ENCODE data around the gene AFF2.

AFF2 gene

DNA sequence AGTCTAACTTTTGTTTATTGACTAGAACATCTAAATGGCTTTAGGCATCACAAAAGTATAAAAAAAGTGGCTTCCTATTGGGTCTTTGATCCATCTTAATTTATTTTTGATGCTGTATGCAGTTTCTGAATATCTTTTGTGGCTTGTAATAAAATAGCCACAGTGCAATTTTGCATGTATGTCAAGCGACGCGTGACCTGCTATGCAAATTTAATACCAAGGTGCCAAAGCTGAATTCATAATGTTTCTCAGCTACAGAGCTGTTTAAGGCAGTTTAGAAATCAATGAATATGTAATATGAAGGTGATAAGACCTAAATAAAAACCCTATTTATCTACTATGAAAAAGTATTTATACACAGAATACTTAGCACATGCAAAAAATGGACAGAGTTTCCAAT lies 197.8 kb downstream of the AFF2 start:
- TF ChIP-seq BACH2 (CRISPR knock-in tag; IDR thresholded peaks at IDR 0.05; ENCODE audit: borderline replicate concordance) (no peak), ZC3H10 (CRISPR knock-in tag; IDR thresholded peaks at IDR 0.05) (no peak), RARB (CRISPR knock-in tag; IDR thresholded peaks at IDR 0.05) (no peak), ZFP3 (CRISPR knock-in tag; IDR thresholded peaks at IDR 0.05) (no peak), ZNF565 (CRISPR knock-in tag; conservative IDR thresholded peaks at IDR 0.05; ENCODE audit: low read depth) (no peak), PPARA (CRISPR knock-in tag; IDR thresholded peaks at IDR 0.05; ENCODE audit: borderline replicate concordance) (no peak), ZNF70 (CRISPR knock-in tag; IDR thresholded peaks at IDR 0.05) (no peak), TCF4 (CRISPR knock-in tag; IDR thresholded peaks at IDR 0.05; ENCODE audit: borderline replicate concordance) (no peak), OSR1 (CRISPR knock-in tag; IDR thresholded peaks at IDR 0.05) (no peak), ZNF8 (CRISPR knock-in tag; IDR thresholded peaks at IDR 0.05) (no peak), CSDC2 (CRISPR knock-in tag; IDR thresholded peaks at IDR 0.05) (no peak), ESRRG (CRISPR knock-in tag; IDR thresholded peaks at IDR 0.05) (no peak), GLIS3 (CRISPR knock-in tag; IDR thresholded peaks at IDR 0.05) (no peak), ARNTL (CRISPR knock-in tag; IDR thresholded peaks at IDR 0.05; ENCODE audit: borderline replicate concordance, low read depth) (no peak)
- TF ChIP-seq, protein P1, sequence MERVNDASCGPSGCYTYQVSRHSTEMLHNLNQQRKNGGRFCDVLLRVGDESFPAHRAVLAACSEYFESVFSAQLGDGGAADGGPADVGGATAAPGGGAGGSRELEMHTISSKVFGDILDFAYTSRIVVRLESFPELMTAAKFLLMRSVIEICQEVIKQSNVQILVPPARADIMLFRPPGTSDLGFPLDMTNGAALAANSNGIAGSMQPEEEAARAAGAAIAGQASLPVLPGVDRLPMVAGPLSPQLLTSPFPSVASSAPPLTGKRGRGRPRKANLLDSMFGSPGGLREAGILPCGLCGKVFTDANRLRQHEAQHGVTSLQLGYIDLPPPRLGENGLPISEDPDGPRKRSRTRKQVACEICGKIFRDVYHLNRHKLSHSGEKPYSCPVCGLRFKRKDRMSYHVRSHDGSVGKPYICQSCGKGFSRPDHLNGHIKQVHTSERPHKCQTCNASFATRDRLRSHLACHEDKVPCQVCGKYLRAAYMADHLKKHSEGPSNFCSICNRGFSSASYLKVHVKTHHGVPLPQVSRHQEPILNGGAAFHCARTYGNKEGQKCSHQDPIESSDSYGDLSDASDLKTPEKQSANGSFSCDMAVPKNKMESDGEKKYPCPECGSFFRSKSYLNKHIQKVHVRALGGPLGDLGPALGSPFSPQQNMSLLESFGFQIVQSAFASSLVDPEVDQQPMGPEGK (CRISPR knock-in tag; IDR thresholded peaks at IDR 0.05; ENCODE audit: borderline replicate concordance): no peak
- TF ChIP-seq, protein P2, sequence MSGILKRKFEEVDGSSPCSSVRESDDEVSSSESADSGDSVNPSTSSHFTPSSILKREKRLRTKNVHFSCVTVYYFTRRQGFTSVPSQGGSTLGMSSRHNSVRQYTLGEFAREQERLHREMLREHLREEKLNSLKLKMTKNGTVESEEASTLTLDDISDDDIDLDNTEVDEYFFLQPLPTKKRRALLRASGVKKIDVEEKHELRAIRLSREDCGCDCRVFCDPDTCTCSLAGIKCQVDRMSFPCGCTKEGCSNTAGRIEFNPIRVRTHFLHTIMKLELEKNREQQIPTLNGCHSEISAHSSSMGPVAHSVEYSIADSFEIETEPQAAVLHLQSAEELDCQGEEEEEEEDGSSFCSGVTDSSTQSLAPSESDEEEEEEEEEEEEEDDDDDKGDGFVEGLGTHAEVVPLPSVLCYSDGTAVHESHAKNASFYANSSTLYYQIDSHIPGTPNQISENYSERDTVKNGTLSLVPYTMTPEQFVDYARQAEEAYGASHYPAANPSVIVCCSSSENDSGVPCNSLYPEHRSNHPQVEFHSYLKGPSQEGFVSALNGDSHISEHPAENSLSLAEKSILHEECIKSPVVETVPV (CRISPR knock-in tag; IDR thresholded peaks at IDR 0.05): no peak
- TF ChIP-seq, protein P3, sequence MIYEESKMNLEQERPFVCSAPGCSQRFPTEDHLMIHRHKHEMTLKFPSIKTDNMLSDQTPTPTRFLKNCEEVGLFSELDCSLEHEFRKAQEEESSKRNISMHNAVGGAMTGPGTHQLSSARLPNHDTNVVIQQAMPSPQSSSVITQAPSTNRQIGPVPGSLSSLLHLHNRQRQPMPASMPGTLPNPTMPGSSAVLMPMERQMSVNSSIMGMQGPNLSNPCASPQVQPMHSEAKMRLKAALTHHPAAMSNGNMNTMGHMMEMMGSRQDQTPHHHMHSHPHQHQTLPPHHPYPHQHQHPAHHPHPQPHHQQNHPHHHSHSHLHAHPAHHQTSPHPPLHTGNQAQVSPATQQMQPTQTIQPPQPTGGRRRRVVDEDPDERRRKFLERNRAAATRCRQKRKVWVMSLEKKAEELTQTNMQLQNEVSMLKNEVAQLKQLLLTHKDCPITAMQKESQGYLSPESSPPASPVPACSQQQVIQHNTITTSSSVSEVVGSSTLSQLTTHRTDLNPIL (CRISPR knock-in tag; IDR thresholded peaks at IDR 0.05; ENCODE audit: low read depth): no peak
- ATAC-seq: no peak

DNA sequence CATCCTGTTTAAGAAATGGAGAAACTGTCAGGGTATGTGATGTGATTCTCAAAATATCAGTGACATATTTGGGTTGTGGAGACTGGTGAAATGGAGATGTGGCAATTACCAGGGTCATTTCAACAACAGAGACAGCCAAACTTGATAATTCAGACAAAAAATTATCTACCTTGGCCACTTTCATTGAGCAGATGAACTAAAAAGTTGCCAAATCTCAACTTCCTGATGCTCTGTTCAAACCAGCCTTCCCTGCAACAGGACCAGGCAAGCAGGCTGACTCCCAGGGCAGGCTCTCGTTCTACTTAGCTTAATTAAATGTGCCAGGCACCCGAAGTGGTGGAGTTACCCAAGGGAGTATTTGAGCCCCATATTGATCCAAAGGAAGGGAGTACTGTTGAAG lies 199.6 kb downstream of the AFF2 start:
- ATAC-seq: no peak
- TF ChIP-seq, protein P2 (CRISPR knock-in tag; IDR thresholded peaks at IDR 0.05): no peak
- no peak for TF ChIP-seq GLIS3 (CRISPR knock-in tag; IDR thresholded peaks at IDR 0.05)
- no peak for TF ChIP-seq PPARA (CRISPR knock-in tag; IDR thresholded peaks at IDR 0.05; ENCODE audit: borderline replicate concordance)
- no peak for TF ChIP-seq OSR1 (CRISPR knock-in tag; IDR thresholded peaks at IDR 0.05)
- TF ChIP-seq RARB (CRISPR knock-in tag; IDR thresholded peaks at IDR 0.05): no peak
- no peak for TF ChIP-seq TOX (CRISPR knock-in tag; IDR thresholded peaks at IDR 0.05; ENCODE audit: borderline replicate concordance)
- TF ChIP-seq ARNTL (CRISPR knock-in tag; IDR thresholded peaks at IDR 0.05; ENCODE audit: borderline replicate concordance, low read depth): no peak
- TF ChIP-seq, protein P4, sequence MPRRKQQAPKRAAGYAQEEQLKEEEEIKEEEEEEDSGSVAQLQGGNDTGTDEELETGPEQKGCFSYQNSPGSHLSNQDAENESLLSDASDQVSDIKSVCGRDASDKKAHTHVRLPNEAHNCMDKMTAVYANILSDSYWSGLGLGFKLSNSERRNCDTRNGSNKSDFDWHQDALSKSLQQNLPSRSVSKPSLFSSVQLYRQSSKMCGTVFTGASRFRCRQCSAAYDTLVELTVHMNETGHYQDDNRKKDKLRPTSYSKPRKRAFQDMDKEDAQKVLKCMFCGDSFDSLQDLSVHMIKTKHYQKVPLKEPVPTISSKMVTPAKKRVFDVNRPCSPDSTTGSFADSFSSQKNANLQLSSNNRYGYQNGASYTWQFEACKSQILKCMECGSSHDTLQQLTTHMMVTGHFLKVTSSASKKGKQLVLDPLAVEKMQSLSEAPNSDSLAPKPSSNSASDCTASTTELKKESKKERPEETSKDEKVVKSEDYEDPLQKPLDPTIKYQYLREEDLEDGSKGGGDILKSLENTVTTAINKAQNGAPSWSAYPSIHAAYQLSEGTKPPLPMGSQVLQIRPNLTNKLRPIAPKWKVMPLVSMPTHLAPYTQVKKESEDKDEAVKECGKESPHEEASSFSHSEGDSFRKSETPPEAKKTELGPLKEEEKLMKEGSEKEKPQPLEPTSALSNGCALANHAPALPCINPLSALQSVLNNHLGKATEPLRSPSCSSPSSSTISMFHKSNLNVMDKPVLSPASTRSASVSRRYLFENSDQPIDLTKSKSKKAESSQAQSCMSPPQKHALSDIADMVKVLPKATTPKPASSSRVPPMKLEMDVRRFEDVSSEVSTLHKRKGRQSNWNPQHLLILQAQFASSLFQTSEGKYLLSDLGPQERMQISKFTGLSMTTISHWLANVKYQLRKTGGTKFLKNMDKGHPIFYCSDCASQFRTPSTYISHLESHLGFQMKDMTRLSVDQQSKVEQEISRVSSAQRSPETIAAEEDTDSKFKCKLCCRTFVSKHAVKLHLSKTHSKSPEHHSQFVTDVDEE (CRISPR knock-in tag; IDR thresholded peaks at IDR 0.05): no peak
- no peak for TF ChIP-seq BACH2 (CRISPR knock-in tag; IDR thresholded peaks at IDR 0.05; ENCODE audit: borderline replicate concordance)
- no peak for TF ChIP-seq TCF4 (CRISPR knock-in tag; IDR thresholded peaks at IDR 0.05; ENCODE audit: borderline replicate concordance)
- TF ChIP-seq, protein P3 (CRISPR knock-in tag; IDR thresholded peaks at IDR 0.05; ENCODE audit: low read depth): no peak
- no peak for TF ChIP-seq ZFP3 (CRISPR knock-in tag; IDR thresholded peaks at IDR 0.05)
- TF ChIP-seq ESRRG (CRISPR knock-in tag; IDR thresholded peaks at IDR 0.05): no peak
- TF ChIP-seq, protein P5, sequence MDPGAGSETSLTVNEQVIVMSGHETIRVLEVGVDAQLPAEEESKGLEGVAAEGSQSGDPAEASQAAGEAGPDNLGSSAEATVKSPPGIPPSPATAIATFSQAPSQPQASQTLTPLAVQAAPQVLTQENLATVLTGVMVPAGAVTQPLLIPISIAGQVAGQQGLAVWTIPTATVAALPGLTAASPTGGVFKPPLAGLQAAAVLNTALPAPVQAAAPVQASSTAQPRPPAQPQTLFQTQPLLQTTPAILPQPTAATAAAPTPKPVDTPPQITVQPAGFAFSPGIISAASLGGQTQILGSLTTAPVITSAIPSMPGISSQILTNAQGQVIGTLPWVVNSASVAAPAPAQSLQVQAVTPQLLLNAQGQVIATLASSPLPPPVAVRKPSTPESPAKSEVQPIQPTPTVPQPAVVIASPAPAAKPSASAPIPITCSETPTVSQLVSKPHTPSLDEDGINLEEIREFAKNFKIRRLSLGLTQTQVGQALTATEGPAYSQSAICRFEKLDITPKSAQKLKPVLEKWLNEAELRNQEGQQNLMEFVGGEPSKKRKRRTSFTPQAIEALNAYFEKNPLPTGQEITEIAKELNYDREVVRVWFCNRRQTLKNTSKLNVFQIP (CRISPR knock-in tag; IDR thresholded peaks at IDR 0.05; ENCODE audit: borderline replicate concordance, low read depth): no peak
- no peak for TF ChIP-seq CSDC2 (CRISPR knock-in tag; IDR thresholded peaks at IDR 0.05)
- TF ChIP-seq ZC3H10 (CRISPR knock-in tag; IDR thresholded peaks at IDR 0.05): no peak
- no peak for TF ChIP-seq ISL1 (CRISPR knock-in tag; IDR thresholded peaks at IDR 0.05)
- TF ChIP-seq ZNF565 (CRISPR knock-in tag; conservative IDR thresholded peaks at IDR 0.05; ENCODE audit: low read depth): no peak
- TF ChIP-seq ZNF8 (CRISPR knock-in tag; IDR thresholded peaks at IDR 0.05): no peak
